Effector memory CD4-positive, alpha-beta T cell (primary cell): Measurements from ENCODE around the gene OTOP3.
A peak's percentile ranks its signal among the peaks of the same experiment; 100 is the strongest.

Source experiments
- DNase-seq, 3 donors: peaks; one replicate each; pipeline ENCODE4 v3.0.0-alpha.2; 2020
- H3K27ac ChIP-seq: 2 replicates; pipeline ENCODE4 v1.7.0; 2013; ENCODE audit warnings: mild to moderate bottlenecking, low read length, moderate library complexity; ENCODE audit not compliant: insufficient read depth, poor library complexity, severe bottlenecking
- H3K27me3 ChIP-seq: replicated peaks from 2 replicates; pipeline ENCODE4 v1.7.0; 2013; ENCODE audit warnings: mild to moderate bottlenecking, low read length; ENCODE audit not compliant: insufficient read depth, control insufficient read depth, poor library complexity, severe bottlenecking
- H3K36me3 ChIP-seq: 2 replicates; pipeline ENCODE4 v1.7.0; 2013; ENCODE audit warnings: mild to moderate bottlenecking, low read length, moderate library complexity; ENCODE audit not compliant: control insufficient read depth, insufficient read depth
- H3K4me1 ChIP-seq: 2 replicates; pipeline ENCODE4 v1.7.0; 2013; ENCODE audit warnings: low read length, mild to moderate bottlenecking; ENCODE audit not compliant: control insufficient read depth, insufficient read depth, poor library complexity, severe bottlenecking
- H3K4me3 ChIP-seq: 2 replicates; pipeline ENCODE4 v1.7.0; 2013; ENCODE audit warnings: low read length, low read depth, mild to moderate bottlenecking; ENCODE audit not compliant: insufficient read depth, poor library complexity, severe bottlenecking
- H3K9me3 ChIP-seq: 2 replicates; pipeline ENCODE4 v1.7.0; 2013; ENCODE audit warnings: mild to moderate bottlenecking, low read length, moderate library complexity; ENCODE audit not compliant: control insufficient read depth
- total RNA-seq, 3 donors: gene quantifications; one replicate each; lab custom pipeline; 2026; lab: John Stamatoyannopoulos, UW

The OTOP3 gene
- 0 reads per million in 3 donors for total RNA-seq

GRCh38 chr17:74935585-74936469 is at the start of gene OTOP3:
Gene OTOP3 (plus strand): TSS chr17:74935898. CDS start chr17:74935922, 24 bp downstream.
- no peak within 1 kb of the TSS for H3K27ac ChIP-seq
- no peak for DNase-seq
- no peaks in the 10 kb centered on the region for H3K9me3 ChIP-seq
- H3K27me3 ChIP-seq: peaks cover 40% of the 10 kb centered on the region
- no peaks in the 10 kb centered on the region for H3K36me3 ChIP-seq
- no peak within 1 kb of the TSS for H3K4me3 ChIP-seq
- peaks cover 6% of the 10 kb centered on the region for H3K4me1 ChIP-seq

GRCh38 chr17:74888469-74888868 is 47.2 kb upstream of the OTOP3 start:
- Histone ChIP-seq H3K9me3 (no peaks in the 10 kb centered on the region), H3K4me3 (no peak overlapping the region), H3K4me1 (peaks cover 7% of the 10 kb centered on the region), H3K27me3 (peaks cover 12% of the 10 kb centered on the region), H3K36me3 (no peaks in the 10 kb centered on the region), H3K27ac (no peak overlapping the region)
- DNase-seq: no peak

- Histone ChIP-seq H3K27me3 (peaks cover 21% of the 10 kb centered on the region), H3K4me1 (peaks cover 9% of the 10 kb centered on the region), H3K27ac (no peak overlapping the region), H3K4me3 (no peak overlapping the region), H3K9me3 (no peaks in the 10 kb centered on the region), H3K36me3 (no peaks in the 10 kb centered on the region)
- no peak for DNase-seq
Measured at GRCh38 chr17:74890554-74890953, 45.1 kb upstream of the OTOP3 start.

- peaks cover 21% of the 10 kb centered on the region for H3K27me3 ChIP-seq
- no peaks in the 10 kb centered on the region for H3K36me3 ChIP-seq
- H3K27ac ChIP-seq: no peak overlapping the region
- no peak overlapping the region for H3K4me3 ChIP-seq
- no peaks in the 10 kb centered on the region for H3K9me3 ChIP-seq
- no peak for DNase-seq
- H3K4me1 ChIP-seq: peaks cover 9% of the 10 kb centered on the region
Measured at GRCh38 chr17:74892013-74892841, 43.5 kb upstream of the OTOP3 start.

- H3K4me3 ChIP-seq: peak within 1 kb of the TSS; percentile 42
- no peaks in the 10 kb centered on the region for H3K36me3 ChIP-seq
- peaks cover 21% of the 10 kb centered on the region for H3K27me3 ChIP-seq
- peaks cover 9% of the 10 kb centered on the region for H3K4me1 ChIP-seq
- no peaks in the 10 kb centered on the region for H3K9me3 ChIP-seq
- DNase-seq: no peak
- H3K27ac ChIP-seq: no peak within 1 kb of the TSS
Measured at GRCh38 chr17:74892974-74893911, 42.5 kb upstream of the OTOP3 start, which contains the start of gene FADS6. Gene FADS6 (minus strand): TSS chr17:74893633. CDS start chr17:74893595, 38 bp downstream.

GRCh38 chr17:74893936-74894671 is 41.6 kb upstream of the OTOP3 start:
- Histone ChIP-seq H3K27me3 (peaks cover 21% of the 10 kb centered on the region), H3K27ac (no peak overlapping the region), H3K4me1 (peaks cover 9% of the 10 kb centered on the region), H3K36me3 (no peaks in the 10 kb centered on the region), H3K9me3 (no peaks in the 10 kb centered on the region), H3K4me3 (no peak overlapping the region)
- DNase-seq: no peak

GRCh38 chr17:74898376-74898946 is 37.2 kb upstream of the OTOP3 start:
- Histone ChIP-seq H3K4me3 (no peak overlapping the region), H3K9me3 (no peaks in the 10 kb centered on the region), H3K27ac (no peak overlapping the region), H3K27me3 (peaks cover 9% of the 10 kb centered on the region), H3K4me1 (peaks cover 3% of the 10 kb centered on the region), H3K36me3 (no peaks in the 10 kb centered on the region)
- DNase-seq: no peak

GRCh38 chr17:74900208-74900607 is 35.5 kb upstream of the OTOP3 start:
- H3K36me3 ChIP-seq: no peaks in the 10 kb centered on the region
- no peaks in the 10 kb centered on the region for H3K27me3 ChIP-seq
- no peaks in the 10 kb centered on the region for H3K4me1 ChIP-seq
- H3K27ac ChIP-seq: no peak overlapping the region
- no peaks in the 10 kb centered on the region for H3K9me3 ChIP-seq
- no peak for DNase-seq
- H3K4me3 ChIP-seq: no peak overlapping the region
